ENCODE measurements around the gene YIPF3. TPM values are rescaled to one million over a fixed set of nuclear protein-coding genes. Genes with fewer than 3 reads are reported as not detected.
"Not testable (repeated sequence)": the region's sequence is repeated elsewhere in the genome, so short reads cannot be mapped to it uniquely, and the experiment has no call there.

Gene YIPF3
- total RNA-seq, 2 donors from 2014 or later = 64.4 to 73.5 TPM

DNA sequence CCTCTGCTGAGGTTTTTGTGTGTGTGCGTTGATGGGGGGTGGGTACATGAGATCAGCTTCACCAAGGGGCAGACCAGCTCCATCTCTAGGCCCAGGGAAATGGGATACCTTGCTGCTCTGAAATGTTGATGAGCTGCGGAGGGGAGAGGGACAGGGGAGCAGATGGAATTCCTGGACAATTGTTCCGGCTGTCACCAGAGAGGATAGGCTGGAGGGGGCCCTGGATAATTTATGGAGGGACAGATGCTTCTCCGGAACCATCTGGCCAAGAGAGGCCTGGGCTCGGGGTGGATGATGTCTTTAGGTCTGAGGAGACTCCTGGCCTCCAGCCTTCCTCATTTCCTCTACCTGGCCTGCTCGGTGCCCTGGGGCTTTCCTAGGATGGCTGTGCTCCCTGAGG lies 41.2 kb downstream of the YIPF3 start:
- ATAC-seq (no peak), DNase-seq (no peak)
- intact Hi-C loops (cut with DNase I) = no loop called here

DNA sequence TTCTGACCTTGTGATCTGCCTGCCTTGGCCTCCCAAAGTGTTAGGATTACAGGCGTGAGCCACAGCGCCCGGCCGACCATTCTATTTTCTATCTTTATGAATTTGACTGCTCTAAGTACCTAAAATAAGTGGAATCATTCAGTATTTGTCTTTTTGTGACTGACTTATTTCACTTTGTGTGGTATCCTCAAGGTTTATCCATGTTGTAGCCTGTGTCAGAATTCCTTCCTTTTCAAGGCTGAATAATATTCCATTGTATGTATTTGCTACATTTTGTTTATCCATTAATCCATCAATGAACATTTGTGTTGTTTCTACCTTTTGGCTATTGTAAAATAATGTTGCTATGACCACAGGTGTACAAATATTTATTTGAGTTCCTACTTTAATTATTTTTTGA lies 44.2 kb downstream of the YIPF3 start:
- ATAC-seq (no peak), DNase-seq (no peak)
- intact Hi-C loops (cut with DNase I) = no loop called here

DNA sequence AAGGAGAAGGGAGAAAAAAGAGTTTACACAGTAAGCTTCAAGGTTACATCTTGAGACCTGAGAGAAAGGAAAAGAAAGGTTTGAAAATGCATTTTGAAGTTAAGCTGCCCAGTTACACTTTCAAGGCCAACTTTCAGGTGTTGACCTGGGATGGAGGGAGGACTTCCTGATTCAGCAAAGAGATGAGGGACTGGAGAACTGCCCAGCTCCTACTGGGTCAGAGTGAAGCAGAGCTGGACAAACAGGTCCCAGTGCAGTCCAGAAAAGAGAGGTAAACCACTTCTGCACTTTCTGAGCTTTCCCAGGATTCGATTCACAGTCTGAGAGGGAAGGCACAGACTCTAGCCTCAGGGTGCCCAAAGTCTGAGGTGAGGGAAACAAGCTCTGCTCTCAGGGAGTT lies 45.3 kb downstream of the YIPF3 start:
- DNase-seq = no peak

DNA sequence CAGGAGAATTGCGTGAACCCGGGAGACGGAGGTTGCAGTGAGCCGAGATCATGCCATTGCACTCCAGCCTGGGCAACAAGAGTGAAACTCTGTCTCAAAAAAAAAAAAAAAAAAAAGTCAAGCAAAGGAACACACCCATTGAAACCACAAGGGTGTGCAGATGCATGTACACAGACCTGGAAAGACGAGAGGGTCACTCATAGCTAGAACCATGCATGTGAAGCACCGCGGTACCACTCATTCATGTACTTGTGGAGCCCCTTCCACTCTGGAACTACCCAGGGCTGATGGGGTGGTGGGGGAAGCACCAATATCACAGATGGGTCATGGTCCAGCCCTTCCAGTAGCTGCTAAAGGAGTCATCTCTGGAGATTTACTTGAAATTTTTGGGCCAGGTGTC lies 46.8 kb downstream of the YIPF3 start:
- no peak for ATAC-seq
- intact Hi-C loops (cut with DNase I) = no loop called here
- no peak for DNase-seq

More for the DNA sequence above, 45.3 kb downstream of the YIPF3 start:
- intact Hi-C loops (cut with DNase I) = no loop called here
- no peak for ATAC-seq

DNA sequence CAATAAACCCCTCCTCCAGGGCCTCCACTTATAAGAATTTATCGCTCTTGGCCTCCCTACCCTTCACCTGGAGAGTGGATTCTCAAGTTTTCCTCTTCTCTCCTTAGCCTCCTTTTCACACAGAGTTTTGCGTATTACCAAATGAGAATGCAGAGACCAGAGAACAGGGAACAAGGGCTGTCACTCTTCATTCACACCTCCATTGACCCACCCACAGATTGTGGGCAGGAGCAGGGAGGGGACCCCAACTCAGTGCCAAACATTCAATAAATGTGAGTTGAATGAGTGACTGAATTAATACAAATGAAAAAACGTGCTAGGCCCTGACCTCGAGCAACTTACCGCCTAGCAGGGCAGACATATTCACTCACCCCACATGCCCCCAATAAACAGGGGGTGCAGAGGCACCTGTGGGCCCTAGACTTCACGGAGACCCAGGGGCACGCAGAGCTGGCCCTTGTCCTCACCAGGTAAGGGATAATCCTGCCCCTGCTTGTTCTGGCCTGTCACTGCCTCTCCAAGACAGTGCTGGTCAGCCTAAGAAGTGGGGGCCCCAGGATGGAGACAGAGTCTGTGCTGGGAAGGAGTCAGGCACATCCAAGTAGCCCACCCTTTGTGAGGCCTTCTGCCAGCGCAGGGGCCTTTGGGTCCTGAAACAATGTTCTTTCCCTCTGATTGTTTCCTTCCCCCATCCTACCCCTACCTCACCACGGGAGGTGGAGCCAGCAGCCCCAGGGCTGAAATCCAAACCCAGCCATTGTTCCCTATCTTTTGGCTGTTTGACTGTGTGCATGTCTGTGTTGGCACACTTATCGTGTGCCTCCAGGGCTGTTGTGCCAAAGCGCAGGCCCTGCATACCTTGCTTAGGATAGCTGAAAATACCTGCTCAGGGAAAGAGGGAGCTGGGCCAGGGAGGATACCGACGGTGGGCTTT lies 47.7 kb downstream of the YIPF3 start:
- intact Hi-C loops (cut with DNase I) = no loop called here
- DNase-seq (no peak), ATAC-seq (peak; percentile 74 to 80)

DNA sequence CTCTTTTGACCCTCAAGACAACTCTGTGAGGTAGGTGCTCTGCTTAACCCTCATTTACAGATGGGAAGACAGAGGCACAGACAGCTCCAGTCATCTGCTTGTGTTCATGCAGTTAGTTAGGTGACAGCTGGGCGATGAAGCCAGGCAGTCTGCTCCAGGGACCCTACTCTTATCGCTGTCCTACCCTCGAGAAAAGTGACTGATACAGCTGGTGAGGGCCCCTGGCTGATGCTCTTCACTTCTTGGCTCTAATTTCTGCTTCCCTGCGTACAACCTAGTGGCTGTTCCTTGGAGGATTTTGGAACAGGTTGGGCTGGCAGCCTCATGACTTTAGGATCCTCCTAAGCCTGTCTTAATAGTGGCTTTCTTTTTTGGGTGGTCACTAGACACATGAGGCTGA lies 48.5 kb downstream of the YIPF3 start:
- intact Hi-C loops (cut with DNase I) = no loop called here
- peak; percentile 49 to 74 for ATAC-seq
- DNase-seq = no peak

DNA sequence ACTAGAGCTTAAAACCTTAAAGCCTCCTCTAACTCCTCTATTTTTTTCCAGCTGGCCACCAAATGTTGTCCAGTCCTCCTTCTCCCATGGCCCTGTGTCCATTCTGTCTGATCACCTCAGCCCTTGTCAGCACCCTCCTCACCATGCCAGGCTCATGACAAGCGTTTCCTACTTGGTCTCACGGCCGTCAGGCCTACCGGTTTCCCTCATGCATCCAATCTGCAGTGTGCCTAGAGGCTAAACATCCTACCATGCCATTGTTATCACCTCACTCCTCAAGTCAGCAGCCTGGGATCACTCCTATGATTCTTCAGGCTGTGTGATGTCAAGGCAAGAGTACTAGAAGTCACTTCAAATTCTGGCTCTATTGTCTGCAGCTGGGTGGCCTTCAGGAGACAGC lies 49.0 kb downstream of the YIPF3 start:
- ATAC-seq (peak in 1 of 2 donors; percentile 23), DNase-seq (no peak)
- intact Hi-C loops (cut with DNase I) = no loop called here

DNA sequence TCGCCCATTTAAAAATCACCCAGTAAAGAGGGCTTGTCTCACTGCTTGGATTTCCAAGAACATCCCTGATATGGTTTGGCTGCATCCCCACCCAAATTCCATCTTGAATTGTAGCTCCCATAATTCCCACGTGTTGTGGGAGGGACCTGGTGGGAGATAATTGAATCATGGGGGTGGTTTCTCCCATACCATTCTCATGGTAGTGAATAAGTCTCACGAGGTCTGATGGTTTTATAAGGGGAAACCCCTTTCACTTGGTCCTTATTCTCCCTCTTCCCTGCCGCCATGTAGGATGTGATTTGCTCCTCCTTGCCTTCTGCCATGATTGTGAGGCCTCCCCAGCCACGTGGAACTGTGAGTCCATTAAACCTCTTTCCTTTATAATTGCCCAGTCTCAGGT lies 49.5 kb downstream of the YIPF3 start:
- intact Hi-C loops (cut with DNase I); DNase-seq; ATAC-seq: not testable (repeated sequence)

DNA sequence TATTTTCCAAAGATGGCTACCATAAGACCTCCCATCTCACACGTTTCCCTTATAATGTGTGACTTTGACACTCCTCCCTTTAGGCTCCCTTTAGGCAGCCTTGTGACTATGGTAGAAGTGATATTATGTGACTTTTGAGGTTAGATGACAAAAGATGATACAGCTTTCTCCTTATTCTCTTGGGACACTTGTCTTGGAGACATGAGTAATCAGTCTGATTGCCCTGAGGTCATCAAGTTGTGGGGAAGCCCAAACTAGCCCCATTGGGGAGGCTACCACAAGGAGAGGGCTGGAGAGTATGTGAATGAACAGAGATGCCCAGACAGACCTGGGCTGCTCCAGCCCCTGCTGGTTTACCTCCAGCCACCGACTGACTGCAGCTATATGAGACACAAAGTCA lies 50.8 kb downstream of the YIPF3 start:
- intact Hi-C loops (cut with DNase I) = no loop called here
- ATAC-seq (no peak), DNase-seq (no peak)

DNA sequence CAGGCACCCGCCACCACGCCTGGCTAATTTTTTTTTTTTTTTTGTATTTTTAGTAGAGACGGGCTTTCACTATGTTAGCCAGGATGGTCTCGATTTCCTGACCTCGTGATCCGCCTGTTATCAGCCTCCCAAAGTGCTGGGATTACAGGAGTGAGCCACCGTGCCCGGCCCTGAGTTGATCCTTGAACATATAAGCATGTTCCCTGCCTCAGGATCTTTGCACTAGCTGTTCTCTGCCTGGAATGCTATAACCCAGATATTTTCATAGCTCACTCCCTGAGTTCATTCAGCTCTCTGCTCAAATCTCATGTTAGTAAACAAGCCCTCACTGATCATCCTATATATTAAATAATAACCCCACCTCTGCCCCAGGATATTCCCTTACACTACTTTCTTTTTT lies 52.4 kb downstream of the YIPF3 start:
- DNase-seq (no peak), ATAC-seq (no peak)
- intact Hi-C loops (cut with DNase I) = no loop called here

DNA sequence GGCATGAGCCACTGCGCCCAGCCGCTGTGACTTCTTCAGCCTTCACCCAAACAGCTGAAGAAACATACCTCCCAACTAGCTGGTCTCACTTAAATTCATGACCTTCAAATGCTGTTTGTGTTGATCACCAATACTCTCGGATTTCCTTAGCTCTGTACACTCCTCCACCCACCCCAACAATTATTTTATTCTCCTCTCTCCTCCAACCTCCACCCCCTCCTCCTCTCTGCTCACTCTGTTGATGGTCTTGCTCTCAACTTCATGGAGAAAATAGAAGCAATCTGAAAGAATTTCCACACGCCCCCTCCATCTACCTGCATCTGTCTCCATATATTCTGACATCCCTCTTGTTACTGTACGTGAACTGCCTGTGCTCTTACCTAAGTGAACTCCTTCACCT lies 54.8 kb downstream of the YIPF3 start:
- intact Hi-C loops (cut with DNase I) = no loop called here
- DNase-seq (no peak), ATAC-seq (no peak)

Other genes with a start within 250 kb of the YIPF3 start
- not detected for gene SLC22A7, start 218.7 kb downstream of the YIPF3 start, total RNA-seq
- 1 to 10 TPM in 1 of 2 donors, under 1 TPM in 1; 0.85 to 1.5 TPM for gene CRIP3, start 208.1 kb downstream of the YIPF3 start, total RNA-seq
- gene ZNF318, start 147.3 kb downstream of the YIPF3 start, total RNA-seq = 10 to 100 TPM in 1 of 2 donors, 1 to 10 TPM in 1; 9.8 to 10.0 TPM
- gene ABCC10, start 89.4 kb downstream of the YIPF3 start, total RNA-seq = 10 to 100 TPM; 12.5 to 13.7 TPM
- gene DLK2, start 61.4 kb downstream of the YIPF3 start, total RNA-seq = under 1 TPM in 1 of 2 donors, not detected in 1; 0.68 TPM
- 10 to 100 TPM; 17.4 to 18.3 TPM for gene TJAP1, start 39.4 kb downstream of the YIPF3 start, total RNA-seq
- gene LRRC73, start 6.6 kb downstream of the YIPF3 start, total RNA-seq = 1 to 10 TPM in 1 of 2 donors, under 1 TPM in 1; 0.50 to 1.2 TPM
- 10 to 100 TPM; 17.8 to 28.3 TPM for gene POLR1C, start 163 bp upstream of the YIPF3 start, total RNA-seq
- 10 to 100 TPM; 13.3 to 19.9 TPM for gene XPO5, start 59.1 kb upstream of the YIPF3 start, total RNA-seq
- 1 to 10 TPM; 7.0 to 8.1 TPM for gene POLH, start 59.3 kb upstream of the YIPF3 start, total RNA-seq
- 10 to 100 TPM; 24.2 to 31.9 TPM for gene GTPBP2, start 112.3 kb upstream of the YIPF3 start, total RNA-seq
- 10 to 100 TPM; 21.4 to 32.3 TPM for gene MAD2L1BP, start 118.9 kb upstream of the YIPF3 start, total RNA-seq
- under 1 TPM; 0.21 to 0.24 TPM for gene RSPH9, start 128.1 kb upstream of the YIPF3 start, total RNA-seq
- 10 to 100 TPM; 34.8 to 36.5 TPM for gene MRPS18A, start 170.9 kb upstream of the YIPF3 start, total RNA-seq